Mucosa of rectum (tissue), 2 donors: ENCODE measurements around the gene HIPK4.

Experiments
- H3K27ac ChIP-seq, 2 donors: one replicate each; pipeline ENCODE4 v1.7.0; 2013; ENCODE audit warnings: inconsistent platforms in 2 of 2, low read depth in 2 of 2, low read length in 2 of 2
- H3K27me3 ChIP-seq, 2 donors: one replicate each; pipeline ENCODE4 v1.7.0; 2013; ENCODE audit warnings: low read length in 2 of 2; ENCODE audit not compliant: control insufficient read depth in 2 of 2, insufficient read depth in 2 of 2
- H3K36me3 ChIP-seq, 2 donors: one replicate each; pipeline ENCODE4 v1.7.0; 2013; ENCODE audit warnings: low read length in 2 of 2; ENCODE audit not compliant: control insufficient read depth in 2 of 2, insufficient read depth in 2 of 2
- H3K4me1 ChIP-seq, 2 donors: one replicate each; pipeline ENCODE4 v1.7.0; 2013; ENCODE audit warnings: low read length in 2 of 2, mild to moderate bottlenecking in 1 of 2; ENCODE audit not compliant: control insufficient read depth in 2 of 2, insufficient read depth in 2 of 2
- H3K4me3 ChIP-seq, 2 donors: one replicate each; pipeline ENCODE4 v1.7.0; 2013; ENCODE audit warnings: low read length in 2 of 2
- H3K9ac ChIP-seq, 2 donors: one replicate each; pipeline ENCODE4 v1.7.0; 2013; ENCODE audit warnings: low read length in 2 of 2, low read depth in 1 of 2, mild to moderate bottlenecking in 1 of 2
- H3K9me3 ChIP-seq, 2 donors: one replicate each; pipeline ENCODE4 v1.7.0; 2013; ENCODE audit warnings: low read length in 2 of 2; ENCODE audit not compliant: control insufficient read depth in 2 of 2
- donor health status: healthy.
- donor health status: Normal muscosa, but diverticular disease.

The HIPK4 gene

GRCh38 chr19:40423938-40424337 is 34.0 kb upstream of the HIPK4 start:
- H3K36me3 ChIP-seq, result peaks cover 8 to 12% of the 10 kb centered on the region in 2 donors
- no peaks in the 10 kb centered on the region for H3K27me3 ChIP-seq
- H3K27ac ChIP-seq, result no peak overlapping the region
- peak overlapping the region in 1 of 2 donors; percentile 31 for H3K9ac ChIP-seq
- H3K9me3 ChIP-seq, result no peaks in the 10 kb centered on the region
- H3K4me1 ChIP-seq, result peaks cover 15 to 22% of the 10 kb centered on the region in 2 donors
- H3K4me3 ChIP-seq, result peak overlapping the region in 1 of 2 donors; percentile 95

GRCh38 chr19:40422748-40423566 is 33.0 kb upstream of the HIPK4 start:
- Histone ChIP-seq H3K4me3 (no peak overlapping the region), H3K27ac (peak overlapping the region; percentile 96 to 98), H3K9ac (peak overlapping the region; percentile 17 to 89), H3K9me3 (no peaks in the 10 kb centered on the region), H3K36me3 (peaks cover 8 to 12% of the 10 kb centered on the region in 2 donors), H3K4me1 (peaks cover 15 to 22% of the 10 kb centered on the region in 2 donors), H3K27me3 (no peaks in the 10 kb centered on the region)

- peak overlapping the region in 1 of 2 donors; percentile 81 for H3K4me3 ChIP-seq
Observed at GRCh38 chr19:40421993-40422747, 32.2 kb upstream of the HIPK4 start.

GRCh38 chr19:40420766-40421765 is 31.1 kb upstream of the HIPK4 start:
- H3K4me1 ChIP-seq, result peaks cover 17 to 18% of the 10 kb centered on the region in 2 donors
- H3K27ac ChIP-seq, result peak overlapping the region; percentile 96 to 98
- H3K9ac ChIP-seq, result peak overlapping the region; percentile 89 to 96

More at GRCh38 chr19:40421993-40422747, 32.2 kb upstream of the HIPK4 start:
- Histone ChIP-seq H3K27me3 (no peaks in the 10 kb centered on the region), H3K9ac (peak overlapping the region; percentile 89 to 96), H3K9me3 (no peaks in the 10 kb centered on the region), H3K27ac (peak overlapping the region; percentile 96 to 98), H3K36me3 (peaks cover 8 to 12% of the 10 kb centered on the region in 2 donors), H3K4me1 (peaks cover 16 to 22% of the 10 kb centered on the region in 2 donors)

GRCh38 chr19:40420451-40420765 is 30.4 kb upstream of the HIPK4 start:
- no peaks in the 10 kb centered on the region for H3K27me3 ChIP-seq
- H3K4me3 ChIP-seq, result peak overlapping the region; percentile 76 to 81
- peaks cover 8 to 12% of the 10 kb centered on the region in 2 donors for H3K36me3 ChIP-seq
- H3K9me3 ChIP-seq, result no peaks in the 10 kb centered on the region
- peak overlapping the region; percentile 96 to 98 for H3K27ac ChIP-seq
- H3K9ac ChIP-seq, result peak overlapping the region; percentile 89 to 96
- peaks cover 16 to 18% of the 10 kb centered on the region in 2 donors for H3K4me1 ChIP-seq

More at GRCh38 chr19:40420766-40421765, 31.1 kb upstream of the HIPK4 start:
- Histone ChIP-seq H3K27me3 (no peaks in the 10 kb centered on the region), H3K9me3 (no peaks in the 10 kb centered on the region), H3K4me3 (peak overlapping the region; percentile 76 to 81), H3K36me3 (peaks cover 8 to 12% of the 10 kb centered on the region in 2 donors)

GRCh38 chr19:40419780-40420179 is 29.8 kb upstream of the HIPK4 start:
- H3K4me3 ChIP-seq, result no peak overlapping the region
- H3K9me3 ChIP-seq, result no peaks in the 10 kb centered on the region
- no peaks in the 10 kb centered on the region for H3K27me3 ChIP-seq
- H3K9ac ChIP-seq, result no peak overlapping the region
- no peak overlapping the region for H3K27ac ChIP-seq
- peaks cover 15 to 18% of the 10 kb centered on the region in 2 donors for H3K4me1 ChIP-seq
- H3K36me3 ChIP-seq, result peaks cover 8 to 12% of the 10 kb centered on the region in 2 donors

- H3K4me1 ChIP-seq, result peaks cover 10 to 13% of the 10 kb centered on the region in 2 donors
- H3K36me3 ChIP-seq, result peaks cover 8 to 12% of the 10 kb centered on the region in 2 donors
- H3K27ac ChIP-seq, result no peak overlapping the region
- H3K9me3 ChIP-seq, result no peaks in the 10 kb centered on the region
- H3K27me3 ChIP-seq, result no peaks in the 10 kb centered on the region
- H3K9ac ChIP-seq, result no peak overlapping the region
- no peak overlapping the region for H3K4me3 ChIP-seq
Observed at GRCh38 chr19:40419066-40419612, 29.2 kb upstream of the HIPK4 start.

GRCh38 chr19:40418040-40418439 is 28.1 kb upstream of the HIPK4 start:
- Histone ChIP-seq H3K27ac (peak overlapping the region in 1 of 2 donors; percentile 59), H3K4me1 (peaks cover 8 to 13% of the 10 kb centered on the region in 2 donors), H3K9ac (no peak overlapping the region), H3K27me3 (no peaks in the 10 kb centered on the region), H3K9me3 (no peaks in the 10 kb centered on the region), H3K36me3 (peaks cover 8 to 9% of the 10 kb centered on the region in 2 donors), H3K4me3 (no peak overlapping the region)

GRCh38 chr19:40417643-40417981 is 27.6 kb upstream of the HIPK4 start:
- Histone ChIP-seq H3K9ac (peak overlapping the region in 1 of 2 donors; percentile 35), H3K9me3 (no peaks in the 10 kb centered on the region), H3K36me3 (peaks cover 4 to 5% of the 10 kb centered on the region in 2 donors), H3K27ac (peak overlapping the region; percentile 59 to 82), H3K4me1 (peaks cover 8 to 12% of the 10 kb centered on the region in 2 donors), H3K4me3 (no peak overlapping the region), H3K27me3 (no peaks in the 10 kb centered on the region)
